ENCODE results near the gene CASR.

CASR gene

GRCh38 chr3:122230174-122230573 lies 46.7 kb downstream of the CASR start:
- TF ChIP-seq CTCF (IDR thresholded peaks at IDR 0.05; ENCODE audit: low read length) (no peak), EZH2 (IDR thresholded peaks at IDR 0.05; ENCODE audit: borderline replicate concordance, low read length) (no peak)
- H3K9me2 ChIP-seq (ENCODE audit: low read depth, low read length), result no peaks in the 10 kb centered on the region
- no peak overlapping the region for H3K4me3 ChIP-seq (ENCODE audit: low read depth, low read length, poor library complexity, severe bottlenecking)
- no peak overlapping the region for H3K9ac ChIP-seq (ENCODE audit: low read length)
- H2AFZ ChIP-seq (ENCODE audit: low read length), result no peak overlapping the region
- no peaks in the 10 kb centered on the region for H4K20me1 ChIP-seq (ENCODE audit: insufficient read depth, low read length)
- H3K4me1 ChIP-seq (ENCODE audit: insufficient read depth, low read length, severe bottlenecking), result peaks cover 17% of the 10 kb centered on the region
- H3K4me2 ChIP-seq (ENCODE audit: low read length), result no peak overlapping the region
- H3K36me3 ChIP-seq (ENCODE audit: insufficient read depth, low read length), result no peaks in the 10 kb centered on the region
- H3K9me3 ChIP-seq (ENCODE audit: low read length), result no peaks in the 10 kb centered on the region
- no peaks in the 10 kb centered on the region for H3K27me3 ChIP-seq (ENCODE audit: insufficient read depth, low read length)
- H3F3A ChIP-seq (ENCODE audit: insufficient read depth, low read length), result no peaks in the 10 kb centered on the region
- H3K27ac ChIP-seq (ENCODE audit: low read depth, low read length, poor library complexity, severe bottlenecking), result no peak overlapping the region
- no peaks in the 10 kb centered on the region for H3K79me2 ChIP-seq (ENCODE audit: insufficient read depth, low read length)

- Histone ChIP-seq H3K27ac (ENCODE audit: low read depth, low read length, poor library complexity, severe bottlenecking) (no peak overlapping the region), H3K36me3 (ENCODE audit: insufficient read depth, low read length) (no peaks in the 10 kb centered on the region), H4K20me1 (ENCODE audit: insufficient read depth, low read length) (no peaks in the 10 kb centered on the region), H3F3A (ENCODE audit: insufficient read depth, low read length) (no peaks in the 10 kb centered on the region), H3K9ac (ENCODE audit: low read length) (no peak overlapping the region), H3K79me2 (ENCODE audit: insufficient read depth, low read length) (no peaks in the 10 kb centered on the region), H3K4me1 (ENCODE audit: insufficient read depth, low read length, severe bottlenecking) (peaks cover 17% of the 10 kb centered on the region), H3K9me3 (ENCODE audit: low read length) (no peaks in the 10 kb centered on the region), H3K4me2 (ENCODE audit: low read length) (no peak overlapping the region), H2AFZ (ENCODE audit: low read length) (no peak overlapping the region), H3K9me2 (ENCODE audit: low read depth, low read length) (no peaks in the 10 kb centered on the region), H3K4me3 (ENCODE audit: low read depth, low read length, poor library complexity, severe bottlenecking) (no peak overlapping the region), H3K27me3 (ENCODE audit: insufficient read depth, low read length) (no peaks in the 10 kb centered on the region)
- TF ChIP-seq CTCF (IDR thresholded peaks at IDR 0.05; ENCODE audit: low read length) (no peak), EZH2 (IDR thresholded peaks at IDR 0.05; ENCODE audit: borderline replicate concordance, low read length) (no peak)
These were observed 48.1 kb downstream of the CASR start for GRCh38 chr3:122231465-122232157.

GRCh38 chr3:122232485-122232884 lies 49.0 kb downstream of the CASR start:
- H2AFZ ChIP-seq (ENCODE audit: low read length), result peak overlapping the region; percentile 98
- H3K9me2 ChIP-seq (ENCODE audit: low read depth, low read length), result no peaks in the 10 kb centered on the region
- H3K4me1 ChIP-seq (ENCODE audit: insufficient read depth, low read length, severe bottlenecking), result peaks cover 17% of the 10 kb centered on the region
- peak overlapping the region; percentile 11 for H3K4me3 ChIP-seq (ENCODE audit: low read depth, low read length, poor library complexity, severe bottlenecking)
- no peaks in the 10 kb centered on the region for H3K27me3 ChIP-seq (ENCODE audit: insufficient read depth, low read length)
- H3K4me2 ChIP-seq (ENCODE audit: low read length), result peak overlapping the region; percentile 59; the same call in 1 of the 2 replicates
- H3K36me3 ChIP-seq (ENCODE audit: insufficient read depth, low read length), result no peaks in the 10 kb centered on the region
- H4K20me1 ChIP-seq (ENCODE audit: insufficient read depth, low read length), result no peaks in the 10 kb centered on the region
- no peaks in the 10 kb centered on the region for H3K79me2 ChIP-seq (ENCODE audit: insufficient read depth, low read length)
- H3F3A ChIP-seq (ENCODE audit: insufficient read depth, low read length), result no peaks in the 10 kb centered on the region
- TF ChIP-seq CTCF (IDR thresholded peaks at IDR 0.05; ENCODE audit: low read length) (no peak), EZH2 (IDR thresholded peaks at IDR 0.05; ENCODE audit: borderline replicate concordance, low read length) (no peak)
- peak overlapping the region; percentile 7 for H3K27ac ChIP-seq (ENCODE audit: low read depth, low read length, poor library complexity, severe bottlenecking)
- H3K9ac ChIP-seq (ENCODE audit: low read length), result no peak overlapping the region
- H3K9me3 ChIP-seq (ENCODE audit: low read length), result no peaks in the 10 kb centered on the region

All from OCI-LY1 (cell line).